SK-N-SH (cell line): Measurements from ENCODE around the gene GFRA3. TPM values are rescaled to one million over a fixed set of nuclear protein-coding genes. Genes with fewer than 3 reads are reported as not detected.

Experiments
- CTCF ChIA-PET: fragments of 300-600, 350-600 bp; formaldehyde crosslinking; extraction: SDS; loops from one replicate; lab custom pipeline; 2021; lab: Yijun Ruan, JAX
- POLR2A ChIA-PET: fragments of 350-600 bp; sonication (Branson Sonifier 250); formaldehyde crosslinking; extraction: SDS; loops from one replicate; lab custom pipeline; 2020; ENCODE audit warnings: antibody characterized with exemption, inconsistent platforms; lab: Yijun Ruan, JAX
- DNase-seq: peaks from one replicate; pipeline ENCODE4 v3.0.0; 2012
- H2AFZ ChIP-seq: fragments of 200-600 bp; sonication (generic); 2 replicates; pipeline ENCODE4 v1.8.1; 2016; ENCODE audit warnings: antibody characterized with exemption, mild to moderate bottlenecking, low read depth
- H3F3A ChIP-seq: fragments of 200-600 bp; sonication (generic); replicated peaks from 2 replicates; pipeline ENCODE3; 2016; ENCODE audit warnings: antibody characterized with exemption, mild to moderate bottlenecking; ENCODE audit not compliant: insufficient read depth
- H3K27ac ChIP-seq, 2 experiments: fragments of 200-500 bp in 1 of 2; fragments of 200-600 bp in 1 of 2; sonication (Bioruptor generic) in 1 of 2; sonication (generic), shearing (Covaris generic) in 1 of 2; 2 replicates each; pipeline versions ENCODE4 v1.5.1 to v1.6.1; 2014 to 2016; ENCODE audit warnings: low read depth in 2 of 2, inconsistent platforms in 1 of 2, low read length in 1 of 2, mild to moderate bottlenecking in 1 of 2, mixed read lengths in 1 of 2
- H3K27me3 ChIP-seq: fragments of 200-600 bp; sonication (generic), shearing (Covaris generic); 2 replicates; pipeline ENCODE4 v1.6.1; 2016; ENCODE audit warnings: mixed run types; ENCODE audit not compliant: insufficient read depth
- H3K36me3 ChIP-seq, 2 experiments: fragments of 200-500 bp in 1 of 2; fragments of 200-600 bp in 1 of 2; sonication (Bioruptor generic) in 1 of 2; sonication (generic) in 1 of 2; replicated peaks in 1 of 2; 2 replicates each; pipeline versions ENCODE3 to v1.5.1; 2014 to 2016; ENCODE audit warnings: low read length in 1 of 2, mild to moderate bottlenecking in 1 of 2; ENCODE audit not compliant: insufficient read depth in 2 of 2, control insufficient read depth in 1 of 2
- H3K4me1 ChIP-seq, 2 experiments: fragments of 200-500 bp in 1 of 2; fragments of 200-600 bp in 1 of 2; sonication (Bioruptor generic) in 1 of 2; sonication (generic), shearing (Covaris generic) in 1 of 2; 2 replicates each; pipeline versions ENCODE4 v1.5.1 to v1.6.1; 2014 to 2016; ENCODE audit warnings: low read depth in 1 of 2, low read length in 1 of 2, mixed run types in 1 of 2; ENCODE audit not compliant: insufficient read depth in 2 of 2, control insufficient read depth in 1 of 2
- H3K4me2 ChIP-seq: fragments of 200-600 bp; sonication (generic), shearing (Covaris generic); 2 replicates; pipeline ENCODE4 v1.6.1; 2017; ENCODE audit warnings: mixed run types
- H3K4me3 ChIP-seq, 2 experiments: fragments of 200-500 bp in 1 of 2; fragments of 200-600 bp in 1 of 2; sonication (Bioruptor generic) in 1 of 2; sonication (generic), shearing (Covaris generic) in 1 of 2; 2 replicates each; pipeline versions ENCODE4 v1.5.1 to v1.8.1; 2014 to 2016; ENCODE audit warnings: low read depth in 2 of 2, inconsistent platforms in 1 of 2, low read length in 1 of 2, mild to moderate bottlenecking in 1 of 2, mixed read lengths in 1 of 2, moderate library complexity in 1 of 2
- H3K79me2 ChIP-seq: fragments of 200-600 bp; sonication (generic); 2 replicates; pipeline ENCODE4 v1.8.1; 2017; ENCODE audit warnings: mild to moderate bottlenecking; ENCODE audit not compliant: insufficient read depth
- H3K9ac ChIP-seq: fragments of 200-600 bp; sonication (generic); 2 replicates; pipeline ENCODE4 v1.6.1; 2017; ENCODE audit warnings: mixed run types
- H3K9me2 ChIP-seq: fragments of 200-600 bp; sonication (generic); 2 replicates; pipeline ENCODE4 v1.6.1; 2017; ENCODE audit warnings: mixed run types
- H3K9me3 ChIP-seq: fragments of 200-600 bp; sonication (generic); 2 replicates; pipeline ENCODE4 v1.6.1; 2017; ENCODE audit warnings: mixed run types, mild to moderate bottlenecking, moderate library complexity
- H4K20me1 ChIP-seq: fragments of 200-600 bp; sonication (generic); 2 replicates; pipeline ENCODE4 v1.6.1; 2017; ENCODE audit warnings: mild to moderate bottlenecking, mixed run types; ENCODE audit not compliant: insufficient read depth
- CTCF ChIP-seq: fragments of 200-600 bp; sonication (generic); IDR thresholded peaks from 2 replicates; pipeline ENCODE4 v1.6.1; 2017; ENCODE audit warnings: antibody characterized with exemption, mild to moderate bottlenecking, moderate library complexity
- ELF1 ChIP-seq: IDR thresholded peaks from 2 replicates; pipeline ENCODE4 v1.4.0; 2012
- EP300 ChIP-seq, 2 experiments: IDR thresholded peaks; 2 replicates each; pipeline versions ENCODE4 v1.4.0 to v1.6.1; 2012; ENCODE audit warnings: borderline replicate concordance in 1 of 2, low read depth in 1 of 2, low read length in 1 of 2
- EZH2phosphoT487 ChIP-seq: fragments of 200-600 bp; sonication (generic); IDR thresholded peaks from 2 replicates; pipeline ENCODE4 v1.6.1; 2017; ENCODE audit warnings: low read depth, mixed run types, mild to moderate bottlenecking, antibody characterized with exemption, moderate library complexity, borderline replicate concordance
- FOSL2 ChIP-seq: IDR thresholded peaks from 2 replicates; pipeline ENCODE4 v1.4.0; 2012; ENCODE audit warnings: low read depth, mild to moderate bottlenecking, moderate library complexity, borderline replicate concordance
- FOXM1 ChIP-seq: IDR thresholded peaks from 2 replicates; pipeline ENCODE4 v1.4.0; 2012; ENCODE audit warnings: low read depth, mild to moderate bottlenecking
- GATA2 ChIP-seq: sonication (generic); formaldehyde crosslinking; IDR thresholded peaks from 2 replicates; pipeline ENCODE4 v1.5.0; 2020; ENCODE audit warnings: mild to moderate bottlenecking, missing genetic modification reagents
- MAX ChIP-seq: IDR thresholded peaks from 2 replicates; pipeline ENCODE4 v1.4.0; 2012; ENCODE audit warnings: low read depth
- MXI1 ChIP-seq: IDR thresholded peaks from 2 replicates; pipeline ENCODE4 v1.6.1; 2012; ENCODE audit warnings: mild to moderate bottlenecking, low read depth, low read length, improper control_type of control experiment
- NRF1 ChIP-seq: IDR thresholded peaks from 2 replicates; pipeline ENCODE4 v1.6.1; 2012; ENCODE audit warnings: low read depth, mild to moderate bottlenecking, low read length
- POLR2AphosphoS5 ChIP-seq: IDR thresholded peaks from 2 replicates; pipeline ENCODE4 v1.6.1; 2012; ENCODE audit warnings: low read depth, low read length
- REST ChIP-seq: IDR thresholded peaks from 2 replicates; pipeline ENCODE4 v1.6.1; 2012; ENCODE audit warnings: mild to moderate bottlenecking, low read depth, low read length, moderate library complexity
- RXRA ChIP-seq: IDR thresholded peaks from 2 replicates; pipeline ENCODE4 v1.4.0; 2012; ENCODE audit warnings: low read depth, mild to moderate bottlenecking, borderline replicate concordance
- SIN3A ChIP-seq: IDR thresholded peaks from 2 replicates; pipeline ENCODE4 v1.6.1; 2012; ENCODE audit warnings: low read depth, mild to moderate bottlenecking, low read length, moderate library complexity, borderline replicate concordance
- TAF1 ChIP-seq: IDR thresholded peaks from 2 replicates; pipeline ENCODE4 v1.6.1; 2012; ENCODE audit warnings: low read depth, mild to moderate bottlenecking, low read length, moderate library complexity, borderline replicate concordance
- TCF12 ChIP-seq: IDR thresholded peaks from 2 replicates; pipeline ENCODE4 v1.4.0; 2012
- TEAD4 ChIP-seq: IDR thresholded peaks from 2 replicates; pipeline ENCODE4 v1.4.0; 2012; ENCODE audit warnings: mild to moderate bottlenecking, borderline replicate concordance; ENCODE audit not compliant: insufficient read depth
- USF2 ChIP-seq: fragments of 150-350 bp; IDR thresholded peaks from 2 replicates; pipeline ENCODE4 v1.6.1; 2017; ENCODE audit warnings: antibody characterized with exemption, low read length, low read depth, borderline replicate concordance
- WGBS: methylation state at CpG from one replicate; pipeline ENCODE4 v1.1.6; 2017; ENCODE audit warnings: low lambda C conversion rate; 5-methylcytosine and 5-hydroxymethylcytosine counted together
- polyA plus RNA-seq, 3 experiments: library from polyadenylated mRNA; depleted of rRNA; stranded (reverse); fragments of >200 nt; gene quantifications; 2 replicates each; pipeline ENCODE4 v1.2.3, GENCODE V29; 2012
- TF ChIP-seq, protein P1 (sequence below): IDR thresholded peaks from 2 replicates; pipeline ENCODE4 v1.4.0; 2012; ENCODE audit warnings: low read depth, borderline replicate concordance

Gene GFRA3
- polyA plus RNA-seq, 1 of the 3 experiments (the other 2 are of a cell fraction) = 0.15 TPM

DNA sequence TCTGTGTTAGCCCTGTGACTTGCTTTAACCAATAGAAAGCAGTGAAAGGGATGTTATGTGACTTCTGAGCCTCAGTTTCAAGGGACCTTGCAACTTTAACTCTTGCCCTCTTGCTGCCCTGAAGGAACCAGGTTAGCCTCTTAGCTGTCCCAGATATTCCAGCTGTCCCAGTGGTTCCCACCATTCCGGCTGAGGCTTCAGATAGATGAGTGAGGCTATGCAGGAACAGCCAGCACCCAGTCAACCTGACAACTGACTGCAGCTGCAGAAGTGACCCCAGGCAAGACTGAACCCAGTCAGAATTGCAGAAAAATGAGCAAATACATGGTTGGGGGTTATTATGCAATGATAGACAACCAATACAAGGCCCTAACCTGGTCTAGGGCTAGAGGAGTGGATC is 50.9 kb downstream of the GFRA3 start:
- Histone ChIP-seq H3K4me3 (no peak overlapping the region), H2AFZ (no peak overlapping the region), H4K20me1 (no peaks in the 10 kb centered on the region), H3F3A (no peaks in the 10 kb centered on the region), H3K9me3 (no peaks in the 10 kb centered on the region), H3K9me2 (no peaks in the 10 kb centered on the region), H3K27ac (no peak overlapping the region), H3K36me3 (no peaks in the 10 kb centered on the region), H3K79me2 (no peaks in the 10 kb centered on the region), H3K27me3 (no peaks in the 10 kb centered on the region; the same call in 1 of the 2 replicates), H3K9ac (no peak overlapping the region), H3K4me1 (no peaks in the 10 kb centered on the region), H3K4me2 (no peak overlapping the region)
- ChIA-PET POLR2A (interaction anchor here (1.6 kb wide), 1 partner anchor 60 kb away, joined by 3 read pairs; no protein-coding TSS in a partner anchor), CTCF (interaction anchor here (0.6 to 7.2 kb wide), 29 partner anchors 8 to 225 kb away, joined by 3 to 125 read pairs (median 6); partner anchors contain the start of genes BRD8, CDC23, GFRA3 and KDM3B)
- 88% methylated on average over 1 of the region's 1 CpG for WGBS
- TF ChIP-seq USF2 (no peak), SIN3A (no peak), TEAD4 (no peak), MXI1 (no peak), ELF1 (no peak), TCF12 (no peak), EZH2phosphoT487 (no peak), GATA2 (CRISPR knock-in tag) (no peak), RXRA (no peak), NRF1 (no peak), REST (no peak), FOXM1 (no peak)
- DNase-seq = no peak

DNA sequence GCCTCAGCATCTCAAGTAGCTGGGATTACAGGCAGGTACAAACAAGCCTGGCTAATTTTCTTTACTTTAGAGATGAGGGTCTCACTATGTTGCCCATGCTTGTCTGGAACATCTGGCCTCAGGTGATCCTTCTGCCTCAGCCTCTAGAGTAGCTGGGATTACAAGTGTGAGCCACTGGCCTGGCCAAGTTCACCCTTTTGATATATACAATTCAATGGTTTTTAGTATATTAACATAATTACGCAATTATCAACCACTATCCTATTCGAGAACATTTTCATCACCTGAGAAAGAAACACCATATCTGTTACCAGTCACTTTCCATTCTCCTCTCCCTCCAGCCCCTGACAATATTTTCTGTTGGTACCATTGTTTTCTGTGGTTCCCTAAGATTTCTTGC is 57.6 kb downstream of the GFRA3 start:
- POLR2A ChIA-PET = no interaction called here
- Histone ChIP-seq H3K4me2 (no peak overlapping the region), H3K79me2 (peaks cover 14% of the 10 kb centered on the region), H3K9me3 (no peaks in the 10 kb centered on the region), H3K4me1 (peaks cover 5 to 8% of the 10 kb centered on the region in 2 experiments; a peak in 2 of 4 replicates), H2AFZ (no peak overlapping the region), H3K36me3 (no peaks in the 10 kb centered on the region), H3K27me3 (no peaks in the 10 kb centered on the region), H3F3A (no peaks in the 10 kb centered on the region), H4K20me1 (no peaks in the 10 kb centered on the region), H3K27ac (no peak overlapping the region), H3K9me2 (no peaks in the 10 kb centered on the region), H3K9ac (no peak overlapping the region), H3K4me3 (no peak overlapping the region)
- 82% methylated on average over 2 of the region's 2 CpGs for WGBS
- CTCF ChIA-PET = interaction anchor here (1.0 to 2.6 kb wide), 3 partner anchors 15 to 136 kb away, joined by 3 to 12 read pairs (median 10); partner anchors contain the start of gene KDM3B
- no peak for DNase-seq
- no peak for TF ChIP-seq POLR2AphosphoS5
- no peak for TF ChIP-seq TAF1
- no peak for TF ChIP-seq FOSL2
- TF ChIP-seq GATA2 (CRISPR knock-in tag) = no peak
- no peak for TF ChIP-seq EZH2phosphoT487
- TF ChIP-seq, protein P1, sequence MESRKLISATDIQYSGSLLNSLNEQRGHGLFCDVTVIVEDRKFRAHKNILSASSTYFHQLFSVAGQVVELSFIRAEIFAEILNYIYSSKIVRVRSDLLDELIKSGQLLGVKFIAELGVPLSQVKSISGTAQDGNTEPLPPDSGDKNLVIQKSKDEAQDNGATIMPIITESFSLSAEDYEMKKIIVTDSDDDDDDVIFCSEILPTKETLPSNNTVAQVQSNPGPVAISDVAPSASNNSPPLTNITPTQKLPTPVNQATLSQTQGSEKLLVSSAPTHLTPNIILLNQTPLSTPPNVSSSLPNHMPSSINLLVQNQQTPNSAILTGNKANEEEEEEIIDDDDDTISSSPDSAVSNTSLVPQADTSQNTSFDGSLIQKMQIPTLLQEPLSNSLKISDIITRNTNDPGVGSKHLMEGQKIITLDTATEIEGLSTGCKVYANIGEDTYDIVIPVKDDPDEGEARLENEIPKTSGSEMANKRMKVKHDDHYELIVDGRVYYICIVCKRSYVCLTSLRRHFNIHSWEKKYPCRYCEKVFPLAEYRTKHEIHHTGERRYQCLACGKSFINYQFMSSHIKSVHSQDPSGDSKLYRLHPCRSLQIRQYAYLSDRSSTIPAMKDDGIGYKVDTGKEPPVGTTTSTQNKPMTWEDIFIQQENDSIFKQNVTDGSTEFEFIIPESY = no peak
- TF ChIP-seq EP300 (IDR thresholded peaks at IDR 0.05; ENCODE audit: borderline replicate concordance in 1 of 2, low read depth in 1 of 2, low read length in 1 of 2) = no peak
- no peak for TF ChIP-seq CTCF
- TF ChIP-seq RXRA = no peak
- TF ChIP-seq TCF12 = no peak
- TF ChIP-seq NRF1 = no peak
- TF ChIP-seq FOXM1 = no peak
- no peak for TF ChIP-seq MAX
